Hepatocyte (in vitro differentiated cells): ENCODE results near the gene SLIT1. TPM values are rescaled to one million over a fixed set of nuclear protein-coding genes. Genes with fewer than 3 reads are reported as not detected.

Experiments used
- DNase-seq: peaks from one replicate; pipeline ENCODE4 v3.0.0-alpha.2; 2016; ENCODE audit warnings: low spot score
- H2AFZ ChIP-seq: fragments of 200-600 bp; sonication (generic); 2 replicates; pipeline ENCODE4 v1.6.0; 2016; ENCODE audit warnings: antibody characterized with exemption, mild to moderate bottlenecking
- H3K27ac ChIP-seq: fragments of 200-600 bp; sonication (generic); 2 replicates; pipeline ENCODE4 v1.5.1; 2016; ENCODE audit warnings: mild to moderate bottlenecking
- H3K27me3 ChIP-seq: fragments of 200-600 bp; sonication (generic); 2 replicates; pipeline ENCODE4 v1.6.1; 2016
- H3K36me3 ChIP-seq: fragments of 200-600 bp; sonication (generic); replicated peaks from 2 replicates; pipeline ENCODE4 v1.5.1; 2016; ENCODE audit warnings: low read depth; ENCODE audit not compliant: insufficient read depth
- H3K4me1 ChIP-seq: fragments of 200-600 bp; sonication (generic); 2 replicates; pipeline ENCODE4 v1.5.1; 2016; ENCODE audit warnings: mild to moderate bottlenecking, moderate library complexity; ENCODE audit not compliant: insufficient read depth
- H3K4me2 ChIP-seq: fragments of 200-600 bp; sonication (generic); 2 replicates; pipeline ENCODE4 v1.6.0; 2016
- H3K4me3 ChIP-seq: fragments of 200-600 bp; sonication (generic); 2 replicates; pipeline ENCODE4 v1.5.1; 2016; ENCODE audit warnings: mild to moderate bottlenecking
- H3K79me2 ChIP-seq: fragments of 200-600 bp; sonication (generic); 2 replicates; pipeline ENCODE4 v1.6.0; 2017; ENCODE audit warnings: mild to moderate bottlenecking
- H3K9me2 ChIP-seq: fragments of 200-600 bp; sonication (generic); replicated peaks from 2 replicates; pipeline ENCODE4 v1.6.0; 2017; ENCODE audit warnings: mild to moderate bottlenecking; ENCODE audit not compliant: insufficient read depth
- H3K9me3 ChIP-seq: fragments of 200-600 bp; sonication (generic); 2 replicates; pipeline ENCODE4 v1.5.1; 2016; ENCODE audit warnings: low read depth, mild to moderate bottlenecking
- H4K20me1 ChIP-seq: fragments of 200-600 bp; sonication (generic); 2 replicates; pipeline ENCODE4 v1.6.0; 2016; ENCODE audit warnings: mild to moderate bottlenecking; ENCODE audit not compliant: insufficient read depth, poor library complexity, severe bottlenecking
- EZH2 ChIP-seq: fragments of 200-600 bp; sonication (generic); IDR thresholded peaks from 2 replicates; pipeline ENCODE4 v1.6.1; 2016; ENCODE audit warnings: antibody characterized with exemption, mild to moderate bottlenecking, borderline replicate concordance
- EZH2phosphoT487 ChIP-seq: fragments of 200-600 bp; sonication (generic); IDR thresholded peaks from one replicate; pipeline ENCODE4 v1.6.1; 2018; ENCODE audit warnings: antibody characterized with exemption, mild to moderate bottlenecking, low read depth, moderate library complexity; ENCODE audit not compliant: unreplicated experiment, severe bottlenecking
- WGBS: methylation state at CpG from one replicate; pipeline ENCODE4 v1.1.6; 2016; ENCODE audit warnings: low lambda C conversion rate; ENCODE audit errors: missing lambda C conversion rate; 5-methylcytosine and 5-hydroxymethylcytosine counted together
- polyA plus RNA-seq: library from polyadenylated mRNA; unstranded; fragments of >200 nt; fragmentation: Nextera tagmentation; extraction: Ambion mirVana; gene quantifications from 2 replicates; pipeline ENCODE4 v1.2.1, GENCODE V29; 2016
- total RNA-seq: library from RNA; depleted of rRNA; stranded (reverse); fragments of >200 nt; gene quantifications from 2 replicates; pipeline ENCODE4 v1.2.3, GENCODE V29; 2014
- TF ChIP-seq, protein P1 (sequence below): fragments of 200-600 bp; sonication (generic); IDR thresholded peaks from 2 replicates; pipeline ENCODE4 v1.5.1; 2016; ENCODE audit warnings: antibody characterized with exemption, mild to moderate bottlenecking; ENCODE audit not compliant: poor library complexity

SLIT1 gene
- total and polyA plus RNA-seq, 2 experiments from 2014 or later, result 0.47 to 0.65 TPM

GRCh38 chr10:97115846-97116245, 69.9 kb downstream of the SLIT1 start:
- H3K27me3 ChIP-seq, result no peaks in the 10 kb centered on the region
- no peak for DNase-seq

DNA sequence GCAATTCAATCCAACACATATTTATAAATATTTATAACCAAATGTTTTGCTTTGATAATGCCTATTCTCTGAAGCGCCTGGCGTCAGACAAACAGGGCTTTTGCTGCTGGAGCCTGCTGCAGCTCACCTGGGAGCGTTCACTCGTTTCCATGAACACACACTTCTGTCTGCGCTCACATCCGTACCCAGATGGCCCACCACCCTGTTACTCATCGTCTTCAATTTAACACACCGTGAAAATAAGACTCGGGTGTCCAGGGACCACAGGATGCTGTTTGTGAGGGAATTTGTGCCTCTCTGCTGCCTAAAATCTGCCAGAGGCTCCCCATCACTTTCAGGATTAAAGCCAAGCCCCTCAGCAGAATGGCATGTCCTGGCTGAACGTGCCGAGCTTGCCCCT, 74.1 kb downstream of the SLIT1 start:
- no peaks in the 10 kb centered on the region for H3K4me1 ChIP-seq
- H3K4me2 ChIP-seq, result no peak overlapping the region
- H2AFZ ChIP-seq, result no peak overlapping the region
- H3K27me3 ChIP-seq, result peaks cover 6% of the 10 kb centered on the region
- no peaks in the 10 kb centered on the region for H3K79me2 ChIP-seq
- H3K9me3 ChIP-seq, result no peaks in the 10 kb centered on the region
- no peaks in the 10 kb centered on the region for H3K36me3 ChIP-seq
- WGBS, result 72% methylated on average over 11 of the region's 11 CpGs
- H3K4me3 ChIP-seq, result no peak overlapping the region
- H3K9me2 ChIP-seq, result no peaks in the 10 kb centered on the region
- H4K20me1 ChIP-seq, result no peaks in the 10 kb centered on the region
- TF ChIP-seq EZH2 (no peak), EZH2phosphoT487 (no peak)
- TF ChIP-seq, protein P1, sequence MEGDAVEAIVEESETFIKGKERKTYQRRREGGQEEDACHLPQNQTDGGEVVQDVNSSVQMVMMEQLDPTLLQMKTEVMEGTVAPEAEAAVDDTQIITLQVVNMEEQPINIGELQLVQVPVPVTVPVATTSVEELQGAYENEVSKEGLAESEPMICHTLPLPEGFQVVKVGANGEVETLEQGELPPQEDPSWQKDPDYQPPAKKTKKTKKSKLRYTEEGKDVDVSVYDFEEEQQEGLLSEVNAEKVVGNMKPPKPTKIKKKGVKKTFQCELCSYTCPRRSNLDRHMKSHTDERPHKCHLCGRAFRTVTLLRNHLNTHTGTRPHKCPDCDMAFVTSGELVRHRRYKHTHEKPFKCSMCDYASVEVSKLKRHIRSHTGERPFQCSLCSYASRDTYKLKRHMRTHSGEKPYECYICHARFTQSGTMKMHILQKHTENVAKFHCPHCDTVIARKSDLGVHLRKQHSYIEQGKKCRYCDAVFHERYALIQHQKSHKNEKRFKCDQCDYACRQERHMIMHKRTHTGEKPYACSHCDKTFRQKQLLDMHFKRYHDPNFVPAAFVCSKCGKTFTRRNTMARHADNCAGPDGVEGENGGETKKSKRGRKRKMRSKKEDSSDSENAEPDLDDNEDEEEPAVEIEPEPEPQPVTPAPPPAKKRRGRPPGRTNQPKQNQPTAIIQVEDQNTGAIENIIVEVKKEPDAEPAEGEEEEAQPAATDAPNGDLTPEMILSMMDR, result no peak
- DNase-seq, result no peak
- no peak overlapping the region for H3K27ac ChIP-seq

More at GRCh38 chr10:97115846-97116245, 69.9 kb downstream of the SLIT1 start:
- TF ChIP-seq EZH2phosphoT487, result no peak
- H3K4me1 ChIP-seq, result no peaks in the 10 kb centered on the region
- H3K79me2 ChIP-seq, result no peaks in the 10 kb centered on the region
- no peak overlapping the region for H3K4me3 ChIP-seq
- H3K4me2 ChIP-seq, result no peak overlapping the region
- no peaks in the 10 kb centered on the region for H3K36me3 ChIP-seq
- no peaks in the 10 kb centered on the region for H4K20me1 ChIP-seq
- H3K9me2 ChIP-seq, result no peaks in the 10 kb centered on the region
- no peaks in the 10 kb centered on the region for H3K9me3 ChIP-seq
- WGBS, result 83% methylated on average over 2 of the region's 2 CpGs
- no peak overlapping the region for H3K27ac ChIP-seq
- no peak overlapping the region for H2AFZ ChIP-seq

DNA sequence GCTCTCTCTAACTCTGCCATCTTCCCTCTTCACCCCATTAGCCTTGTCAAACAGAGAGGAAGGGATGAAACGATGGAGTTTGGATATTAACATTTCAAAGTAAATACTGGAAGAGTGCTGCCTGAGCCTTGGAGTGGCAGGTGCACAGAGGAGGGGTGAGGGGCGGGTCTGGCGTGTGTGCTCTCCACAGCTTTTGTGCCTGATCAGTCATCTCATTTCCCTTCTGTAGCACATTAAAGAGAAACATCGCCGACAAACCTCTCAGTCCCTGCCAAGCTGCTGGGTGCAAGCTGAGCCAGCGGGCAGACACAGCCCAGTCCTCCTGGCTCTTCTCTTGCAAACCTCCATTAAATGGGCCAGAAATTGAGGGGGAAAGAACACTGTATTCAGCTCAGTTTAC, 76.2 kb downstream of the SLIT1 start:
- Histone ChIP-seq H3K9me3 (no peaks in the 10 kb centered on the region), H3K27me3 (peaks cover 6% of the 10 kb centered on the region), H3K4me3 (no peak overlapping the region), H3K79me2 (no peaks in the 10 kb centered on the region), H2AFZ (no peak overlapping the region), H3K36me3 (no peaks in the 10 kb centered on the region), H3K27ac (no peak overlapping the region), H3K4me1 (no peaks in the 10 kb centered on the region), H3K9me2 (no peaks in the 10 kb centered on the region), H3K4me2 (no peak overlapping the region), H4K20me1 (no peaks in the 10 kb centered on the region)
- TF ChIP-seq EZH2phosphoT487 (no peak), EZH2 (no peak)
- TF ChIP-seq, protein P1, result no peak
- DNase-seq, result no peak
- 73% methylated on average over 6 of the region's 6 CpGs for whole genome bisulfite sequencing

DNA sequence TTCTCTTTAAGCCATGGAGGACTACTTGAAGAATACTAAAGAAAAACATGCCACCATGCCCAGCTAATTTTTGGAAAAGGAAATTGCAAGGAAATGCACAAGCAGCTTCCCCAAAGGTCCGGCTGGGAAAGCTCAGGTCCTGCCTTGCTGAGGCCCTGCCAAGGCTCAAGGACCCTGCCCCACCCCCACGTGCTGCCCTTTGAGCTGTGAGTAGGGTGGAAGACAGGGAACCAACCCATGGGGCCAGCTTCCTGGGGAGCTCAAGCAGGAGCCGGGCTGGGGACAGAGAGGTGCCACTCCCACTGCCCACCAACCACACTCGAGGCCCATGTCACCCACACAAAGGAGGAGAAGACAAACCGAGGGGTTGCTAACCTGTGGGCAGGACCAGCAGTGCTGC, 78.2 kb downstream of the SLIT1 start:
- Histone ChIP-seq H3K9me2 (no peaks in the 10 kb centered on the region), H3K4me3 (no peak overlapping the region), H3K36me3 (no peaks in the 10 kb centered on the region), H2AFZ (no peak overlapping the region), H3K27ac (no peak overlapping the region), H3K4me1 (no peaks in the 10 kb centered on the region), H3K27me3 (peaks cover 6% of the 10 kb centered on the region), H3K9me3 (no peaks in the 10 kb centered on the region), H4K20me1 (no peaks in the 10 kb centered on the region), H3K4me2 (no peak overlapping the region), H3K79me2 (no peaks in the 10 kb centered on the region)
- TF ChIP-seq, protein P1, result no peak
- TF ChIP-seq EZH2phosphoT487 (no peak), EZH2 (no peak)
- 73% methylated on average over 5 of the region's 5 CpGs for WGBS
- no peak for DNase-seq
